Upper lobe of left lung (tissue), 6 donors: ENCODE measurements around the gene ENAH. TPM values are rescaled to one million over a fixed set of nuclear protein-coding genes. Genes with fewer than 3 reads are reported as not detected.
"Not testable (repeated sequence)": the region's sequence is repeated elsewhere in the genome, so short reads cannot be mapped to it uniquely, and the experiment has no call there.

Experiments
- ATAC-seq, 2 donors: fragments of 200-7000 bp; cut with Tn5 transposase; one replicate each; pipeline ENCODE4 v1.9.1; 2022; ENCODE audit warnings: mild to moderate bottlenecking in 2 of 2, moderate library complexity in 2 of 2; ENCODE audit not compliant: low FRiP score in 2 of 2
- DNase-seq, 2 donors: peaks; one replicate each; pipeline ENCODE4 v3.0.0-alpha.2; 2019 to 2020
- H3K27ac ChIP-seq, 4 donors: fragments of 200-600 bp; sonication (generic); one replicate each; pipeline ENCODE4 v1.5.1; 2016 to 2019
- H3K27me3 ChIP-seq, 4 donors: fragments of 200-600 bp; sonication (generic); one replicate each; pipeline ENCODE4 v1.5.1; 2017 to 2019
- H3K36me3 ChIP-seq, 4 donors: fragments of 200-600 bp; sonication (generic); one replicate each; pipeline ENCODE4 v1.5.1; 2016 to 2019
- H3K4me1 ChIP-seq, 4 donors: fragments of 200-600 bp; sonication (generic); one replicate each; pipeline ENCODE4 v1.5.1; 2018 to 2019
- H3K4me3 ChIP-seq, 4 donors: fragments of 200-600 bp; sonication (generic); one replicate each; pipeline ENCODE4 v1.5.1; 2017 to 2019; ENCODE audit warnings: mild to moderate bottlenecking in 2 of 4, moderate library complexity in 1 of 4
- H3K9me3 ChIP-seq, 4 donors: fragments of 200-600 bp; sonication (generic); one replicate each; pipeline ENCODE4 v1.5.1; 2018 to 2019
- EP300 ChIP-seq, 4 donors: sonication (generic); formaldehyde crosslinking; IDR thresholded peaks; one replicate each; pipeline ENCODE4 v1.5.1; 2017; ENCODE audit warnings: antibody characterized with exemption in 4 of 4, control low read depth in 2 of 4
- POLR2A ChIP-seq, 4 donors: fragments of 450-650 bp; IDR thresholded peaks; one replicate each; pipeline ENCODE4 v1.5.1; 2016 to 2017; ENCODE audit warnings: antibody characterized with exemption in 4 of 4, mild to moderate bottlenecking in 2 of 4
- POLR2AphosphoS5 ChIP-seq, 2 donors: sonication (generic); formaldehyde crosslinking; IDR thresholded peaks; one replicate each; pipeline ENCODE4 v1.5.1; 2017; ENCODE audit warnings: antibody characterized with exemption in 2 of 2
- WGBS, 2 donors: methylation state at CpG; one replicate each; pipeline ENCODE4 v1.1.5; 2017 to 2018; 5-methylcytosine and 5-hydroxymethylcytosine counted together
- total RNA-seq, 6 donors: library from RNA; depleted of rRNA in 4 of 6; stranded (reverse); fragments of >200 nt in 4 of 6; gene quantifications; one replicate each; pipeline versions ENCODE4 v1.1.0 to v1.2.1, GENCODE V29; 2016 to 2021
- TF ChIP-seq, protein P1 (sequence below), 6 experiments: fragments of 450-650 bp in 4 of 6; fragments of 200-600 bp in 2 of 6; sonication (generic) in 2 of 6; IDR thresholded peaks; one replicate each; pipeline ENCODE4 v1.5.1; 2016 to 2019; ENCODE audit warnings: antibody characterized with exemption in 6 of 6
- donor health status: DM: no; HTN: no; CAD: no; lungs with moderate emphysema.
- donor health status: DM: no; HTN: yes; CAD: no; lungs with severe emphysema.

The ENAH gene
- total RNA-seq, 6 donors from 2014 or later: 10.5 to 70.3 (median 33.8) TPM

- no peaks in the 10 kb centered on the region for H3K4me1 ChIP-seq
- TF ChIP-seq, protein P1, sequence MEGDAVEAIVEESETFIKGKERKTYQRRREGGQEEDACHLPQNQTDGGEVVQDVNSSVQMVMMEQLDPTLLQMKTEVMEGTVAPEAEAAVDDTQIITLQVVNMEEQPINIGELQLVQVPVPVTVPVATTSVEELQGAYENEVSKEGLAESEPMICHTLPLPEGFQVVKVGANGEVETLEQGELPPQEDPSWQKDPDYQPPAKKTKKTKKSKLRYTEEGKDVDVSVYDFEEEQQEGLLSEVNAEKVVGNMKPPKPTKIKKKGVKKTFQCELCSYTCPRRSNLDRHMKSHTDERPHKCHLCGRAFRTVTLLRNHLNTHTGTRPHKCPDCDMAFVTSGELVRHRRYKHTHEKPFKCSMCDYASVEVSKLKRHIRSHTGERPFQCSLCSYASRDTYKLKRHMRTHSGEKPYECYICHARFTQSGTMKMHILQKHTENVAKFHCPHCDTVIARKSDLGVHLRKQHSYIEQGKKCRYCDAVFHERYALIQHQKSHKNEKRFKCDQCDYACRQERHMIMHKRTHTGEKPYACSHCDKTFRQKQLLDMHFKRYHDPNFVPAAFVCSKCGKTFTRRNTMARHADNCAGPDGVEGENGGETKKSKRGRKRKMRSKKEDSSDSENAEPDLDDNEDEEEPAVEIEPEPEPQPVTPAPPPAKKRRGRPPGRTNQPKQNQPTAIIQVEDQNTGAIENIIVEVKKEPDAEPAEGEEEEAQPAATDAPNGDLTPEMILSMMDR (IDR thresholded peaks at IDR 0.05): no peak
- TF ChIP-seq POLR2A (IDR thresholded peaks at IDR 0.05): no peak
- no peak for TF ChIP-seq EP300 (IDR thresholded peaks at IDR 0.05)
- no peak for TF ChIP-seq POLR2AphosphoS5 (IDR thresholded peaks at IDR 0.05)
- no peak overlapping the region for H3K4me3 ChIP-seq
- 92 to 99% methylated on average over 6 of the region's 6 CpGs for WGBS, 2 donors
- no peak for ATAC-seq
- H3K27me3 ChIP-seq: no peaks in the 10 kb centered on the region
- no peaks in the 10 kb centered on the region for H3K9me3 ChIP-seq
- no peak overlapping the region for H3K27ac ChIP-seq
- peak in 1 of 2 donors; percentile 54 for DNase-seq
- no peaks in the 10 kb centered on the region for H3K36me3 ChIP-seq
Measured at GRCh38 chr1:225517221-225517620, 135.7 kb downstream of the ENAH start.

DNA sequence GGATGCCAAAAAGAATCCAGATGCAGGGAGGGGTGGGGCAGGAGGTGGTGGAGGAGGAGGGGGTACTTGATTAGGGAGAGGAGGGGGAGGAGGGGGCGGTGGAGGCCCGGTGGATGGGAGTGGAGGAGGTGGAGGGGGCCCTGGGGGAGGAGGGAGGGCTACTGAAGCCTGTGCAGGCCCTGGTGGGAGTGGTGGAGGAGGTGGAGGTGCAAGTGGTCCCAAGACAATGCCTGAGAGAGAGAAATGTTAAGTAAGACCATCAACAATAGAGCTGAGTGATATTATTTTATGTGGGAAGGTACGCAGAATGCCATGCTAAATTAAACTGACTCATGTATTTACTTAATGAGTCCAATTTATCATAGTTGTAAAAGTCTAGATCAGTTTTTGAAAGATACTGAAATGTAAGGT is 138.2 kb downstream of the ENAH start:
- DNase-seq (no peak), ATAC-seq (no peak)
- no peak for TF ChIP-seq POLR2A (IDR thresholded peaks at IDR 0.05)
- TF ChIP-seq POLR2AphosphoS5 (IDR thresholded peaks at IDR 0.05): no peak
- TF ChIP-seq EP300 (IDR thresholded peaks at IDR 0.05): no peak
- TF ChIP-seq, protein P1 (IDR thresholded peaks at IDR 0.05): no peak
- H3K4me3 ChIP-seq: no peak overlapping the region
- WGBS, 2 donors: 77 to 80% methylated on average over 3 of the region's 3 CpGs
- H3K27ac ChIP-seq: no peak overlapping the region
- H3K27me3 ChIP-seq: no peaks in the 10 kb centered on the region
- H3K36me3 ChIP-seq: no peaks in the 10 kb centered on the region
- no peaks in the 10 kb centered on the region for H3K9me3 ChIP-seq
- peaks cover 0 to under 1% (median 0%) of the 10 kb centered on the region in 4 donors for H3K4me1 ChIP-seq

DNA sequence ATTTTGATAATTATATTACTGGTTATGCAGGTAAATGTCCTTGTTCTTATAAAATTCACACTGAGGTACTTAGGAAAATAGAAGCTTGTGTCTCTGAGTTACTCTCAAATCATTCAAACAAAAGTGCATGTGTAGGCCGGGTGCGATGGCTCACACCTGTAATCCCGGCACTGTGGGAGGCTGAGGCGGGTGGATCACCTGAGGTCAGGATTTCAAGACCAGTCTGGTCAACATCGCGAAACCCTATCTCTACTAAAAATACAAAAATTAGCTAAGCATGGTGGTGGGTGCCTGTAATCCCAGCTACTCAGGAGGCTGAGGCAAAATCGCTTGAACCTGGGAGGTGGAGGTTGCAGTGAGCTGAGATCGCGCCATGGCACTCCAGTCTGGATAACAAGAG is 139.3 kb downstream of the ENAH start:
- not testable (repeated sequence) for ATAC-seq, H3K9me3 ChIP-seq

DNA sequence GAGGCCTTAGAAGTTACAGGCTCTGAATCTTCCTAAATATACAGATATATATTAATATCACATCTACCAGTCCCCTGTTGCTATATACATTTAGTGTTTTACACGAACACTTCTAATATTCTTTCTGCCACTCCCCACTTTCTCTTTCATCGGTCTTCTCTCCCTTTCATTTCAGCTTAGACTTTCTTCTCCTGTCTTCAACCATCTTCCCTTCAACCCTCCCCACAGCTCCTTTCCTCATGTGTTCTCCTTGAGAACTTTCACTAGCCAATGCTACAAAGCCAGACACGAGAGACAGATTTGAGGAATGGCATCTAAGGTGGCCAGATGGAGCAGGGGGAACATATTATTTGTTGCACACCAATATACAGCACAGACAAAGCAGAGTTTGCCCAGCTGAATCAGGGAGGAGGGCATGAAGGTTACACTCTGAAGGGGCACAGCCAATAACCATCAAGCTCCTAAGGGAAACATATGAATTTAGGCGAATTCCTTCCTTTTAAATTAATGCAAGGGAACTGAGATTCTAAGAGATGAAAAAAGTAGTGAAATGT is 141.0 kb downstream of the ENAH start:
- no peak for ATAC-seq
- no peak for TF ChIP-seq POLR2A (IDR thresholded peaks at IDR 0.05)
- TF ChIP-seq, protein P1 (IDR thresholded peaks at IDR 0.05): no peak
- TF ChIP-seq EP300 (IDR thresholded peaks at IDR 0.05): no peak
- no peak for TF ChIP-seq POLR2AphosphoS5 (IDR thresholded peaks at IDR 0.05)
- Histone ChIP-seq H3K4me1 (peaks cover 4 to 16% (median 9%) of the 10 kb centered on the region in 4 donors), H3K27ac (no peak overlapping the region), H3K4me3 (no peak overlapping the region), H3K36me3 (no peaks in the 10 kb centered on the region), H3K9me3 (no peaks in the 10 kb centered on the region), H3K27me3 (no peaks in the 10 kb centered on the region)
- DNase-seq: no peak
- 90 to 93% methylated on average over 4 of the region's 4 CpGs for WGBS, 2 donors

More for the DNA sequence above, 139.3 kb downstream of the ENAH start:
- not testable (repeated sequence) for DNase-seq, H3K27ac ChIP-seq, H3K36me3 ChIP-seq, H3K27me3 ChIP-seq, H3K4me3 ChIP-seq
- 96% methylated on average over 9 of the region's 9 CpGs for WGBS, 2 donors
- H3K4me1 ChIP-seq: peaks cover 0 to 12% (median 7%) of the 10 kb centered on the region in 4 donors

- 90 to 100% methylated on average over 2 of the region's 2 CpGs for WGBS, 2 donors
- not testable (repeated sequence) for H3K27ac ChIP-seq, H3K4me3 ChIP-seq, ATAC-seq, DNase-seq, H3K27me3 ChIP-seq, H3K9me3 ChIP-seq, H3K36me3 ChIP-seq
- peaks cover 4 to 16% (median 9%) of the 10 kb centered on the region in 4 donors for H3K4me1 ChIP-seq
Measured at GRCh38 chr1:225510740-225511139, 142.2 kb downstream of the ENAH start.

DNA sequence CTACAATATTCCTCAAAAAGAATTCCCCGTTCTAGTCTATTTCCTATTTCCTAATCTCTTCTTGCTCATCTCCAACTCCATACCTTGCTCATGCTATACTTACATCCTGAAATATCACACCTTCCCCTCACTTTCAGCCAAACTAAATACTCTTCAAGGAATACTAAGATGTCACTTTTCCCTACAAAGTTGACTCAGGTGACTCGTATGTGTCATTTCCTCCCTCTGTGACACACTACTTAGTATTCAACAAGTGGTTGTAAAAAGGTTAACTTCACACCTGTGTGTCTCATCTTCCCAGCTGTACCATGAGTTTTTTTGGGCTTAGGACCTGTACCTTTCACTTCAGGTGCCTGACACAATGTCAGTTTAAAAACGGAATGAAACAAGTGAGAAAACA is 143.2 kb downstream of the ENAH start:
- Histone ChIP-seq H3K9me3 (no peaks in the 10 kb centered on the region), H3K27ac (peak overlapping the region; percentile 7 to 76 (median 60)), H3K27me3 (no peaks in the 10 kb centered on the region), H3K36me3 (no peaks in the 10 kb centered on the region), H3K4me1 (peaks cover 4 to 16% (median 9%) of the 10 kb centered on the region in 4 donors), H3K4me3 (no peak overlapping the region)
- WGBS, 2 donors: 93% methylated on average over 3 of the region's 3 CpGs
- TF ChIP-seq, protein P1 (IDR thresholded peaks at IDR 0.05): no peak
- TF ChIP-seq EP300 (IDR thresholded peaks at IDR 0.05): no peak
- no peak for TF ChIP-seq POLR2A (IDR thresholded peaks at IDR 0.05)
- no peak for TF ChIP-seq POLR2AphosphoS5 (IDR thresholded peaks at IDR 0.05)
- ATAC-seq: no peak
- DNase-seq: no peak
